Esophagus muscularis mucosa (tissue), 4 donors: ENCODE results near the gene ZNF622. TPM values are rescaled to one million over a fixed set of nuclear protein-coding genes. Genes with fewer than 3 reads are reported as not detected.
A peak's percentile ranks its signal among the peaks of the same experiment; 100 is the strongest.

Source experiments
- DNase-seq: peaks from one replicate; pipeline ENCODE4 v3.0.0-alpha.2; 2017; ENCODE audit errors: extremely low spot score
- H3K27ac ChIP-seq, 4 donors: fragments of 200-600 bp; sonication (generic); replicated peaks in 1 of 4; 1 replicate in 3 of 4; 2 replicates in 1 of 4; pipeline ENCODE4 v1.5.1; 2016 to 2019; ENCODE audit warnings: mild to moderate bottlenecking in 1 of 4
- H3K27me3 ChIP-seq, 4 donors: fragments of 200-600 bp; sonication (generic); one replicate each; pipeline versions ENCODE4 v1.5.1 to v1.6.0; 2016 to 2019
- H3K36me3 ChIP-seq, 4 donors: fragments of 200-600 bp; sonication (generic); one replicate each; pipeline ENCODE4 v1.5.1; 2016 to 2019
- H3K4me1 ChIP-seq, 4 donors: fragments of 200-600 bp; sonication (generic); one replicate each; pipeline ENCODE4 v1.5.1; 2016 to 2019
- H3K4me3 ChIP-seq, 4 donors: fragments of 200-600 bp; sonication (generic); 1 replicate in 2 of 4; 2 replicates in 2 of 4; pipeline ENCODE4 v1.5.1; 2016 to 2019; ENCODE audit warnings: mild to moderate bottlenecking in 4 of 4, moderate library complexity in 1 of 4
- H3K9me3 ChIP-seq, 4 donors: fragments of 200-600 bp; sonication (generic); 1 replicate in 3 of 4; 2 replicates in 1 of 4; pipeline ENCODE4 v1.5.1; 2016 to 2019
- CTCF ChIP-seq, 3 experiments: fragments of 200-600 bp in 2 of 3; fragments of 450-650 bp in 1 of 3; sonication (generic) in 2 of 3; IDR thresholded peaks; one replicate each; pipeline ENCODE4 v1.5.1; 2017 to 2019; ENCODE audit warnings: antibody characterized with exemption in 3 of 3, mild to moderate bottlenecking in 2 of 3, moderate library complexity in 1 of 3
- EP300 ChIP-seq: sonication (generic); formaldehyde crosslinking; IDR thresholded peaks from one replicate; pipeline ENCODE4 v1.6.1; 2017; ENCODE audit warnings: antibody characterized with exemption
- POLR2A ChIP-seq: fragments of 450-650 bp; IDR thresholded peaks from one replicate; pipeline ENCODE4 v1.6.1; 2017; ENCODE audit warnings: antibody characterized with exemption, moderate library complexity, mild to moderate bottlenecking, low read depth
- POLR2AphosphoS5 ChIP-seq, 2 donors: sonication (generic); formaldehyde crosslinking; IDR thresholded peaks; one replicate each; pipeline ENCODE4 v1.6.1; 2017; ENCODE audit warnings: antibody characterized with exemption in 2 of 2
- WGBS: methylation state at CpG from one replicate; pipeline ENCODE4 v1.1.5; 2018; 5-methylcytosine and 5-hydroxymethylcytosine counted together
- intact Hi-C: fragments of 100-400 bp; cut with DNase I; formaldehyde crosslinking; loops from one replicate; pipeline ENCODE4 v1.15.1; 2023
- total RNA-seq, 4 donors: library from RNA; depleted of rRNA; stranded (reverse); fragments of >200 nt; gene quantifications; one replicate each; pipeline versions ENCODE4 v1.1.0 to v1.2.1, GENCODE V29; 2016

The ZNF622 gene
- 10 to 100 TPM; 25.3 to 31.7 (median 28.4) TPM for total RNA-seq

- Histone ChIP-seq H3K27me3 (no peaks in the 10 kb centered on the region), H3K36me3 (peaks cover 13 to 28% (median 26%) of the 10 kb centered on the region in 4 donors), H3K4me1 (peaks cover 54 to 64% (median 59%) of the 10 kb centered on the region in 4 donors), H3K27ac (peak within 1 kb of the TSS; percentile 77 to 88 (median 84)), H3K4me3 (peak within 1 kb of the TSS; percentile 90 to 94 (median 93)), H3K9me3 (no peaks in the 10 kb centered on the region)
- peak; percentile 92 to 93 for TF ChIP-seq POLR2AphosphoS5 (IDR thresholded peaks at IDR 0.05)
- no peak for TF ChIP-seq EP300
- peak; percentile 62 for TF ChIP-seq POLR2A
- DNase-seq = peak; percentile 96
- intact Hi-C loops = no loop called here
- 2% methylated on average over 28 of the region's 75 CpGs for WGBS
Measured at GRCh38 chr5:16465544-16466432, at the start of gene ZNF622. TSS of gene ZNF622 (minus strand) at chr5:16465800. CDS start at chr5:16465665, 135 bp downstream.

GRCh38 chr5:16510098-16510497 is 44.5 kb upstream of the ZNF622 start:
- no peak overlapping the region for H3K4me3 ChIP-seq
- WGBS = 93% methylated on average over 3 of the region's 3 CpGs
- H3K36me3 ChIP-seq = no peaks in the 10 kb centered on the region
- TF ChIP-seq POLR2AphosphoS5 (IDR thresholded peaks at IDR 0.05) (no peak), EP300 (no peak), CTCF (IDR thresholded peaks at IDR 0.05) (no peak)
- H3K27ac ChIP-seq = no peak overlapping the region
- no peaks in the 10 kb centered on the region for H3K9me3 ChIP-seq
- H3K4me1 ChIP-seq = peaks cover 0 to 15% (median 14%) of the 10 kb centered on the region in 4 donors
- DNase-seq = no peak
- intact Hi-C loops = no loop called here
- H3K27me3 ChIP-seq = no peaks in the 10 kb centered on the region

- Histone ChIP-seq H3K4me1 (peaks cover 0 to 15% (median 14%) of the 10 kb centered on the region in 4 donors), H3K27me3 (no peaks in the 10 kb centered on the region), H3K9me3 (no peaks in the 10 kb centered on the region), H3K4me3 (peak overlapping the region in 3 of 4 donors; percentile 10 to 24 (median 20)), H3K27ac (peak overlapping the region in 3 of 4 donors; percentile 7 to 44 (median 42)), H3K36me3 (no peaks in the 10 kb centered on the region)
- no peak for TF ChIP-seq POLR2AphosphoS5 (IDR thresholded peaks at IDR 0.05)
- TF ChIP-seq EP300 = no peak
- no peak for TF ChIP-seq CTCF (IDR thresholded peaks at IDR 0.05)
- no peak for TF ChIP-seq POLR2A
- 51% methylated on average over 15 of the region's 15 CpGs for WGBS
- intact Hi-C loops = no loop called here
- DNase-seq = no peak
Measured at GRCh38 chr5:16508730-16509531, 43.3 kb upstream of the ZNF622 start.

GRCh38 chr5:16507716-16508115 is 42.1 kb upstream of the ZNF622 start:
- no peak for TF ChIP-seq POLR2A
- no peak for TF ChIP-seq POLR2AphosphoS5 (IDR thresholded peaks at IDR 0.05)
- TF ChIP-seq EP300 = no peak
- TF ChIP-seq CTCF (IDR thresholded peaks at IDR 0.05) = no peak
- H3K27ac ChIP-seq = no peak overlapping the region
- H3K9me3 ChIP-seq = no peaks in the 10 kb centered on the region
- H3K36me3 ChIP-seq = no peaks in the 10 kb centered on the region
- DNase-seq = no peak
- intact Hi-C loops = no loop called here
- no peak overlapping the region for H3K4me3 ChIP-seq
- peaks cover 1 to 15% (median 14%) of the 10 kb centered on the region in 4 donors for H3K4me1 ChIP-seq
- H3K27me3 ChIP-seq = no peaks in the 10 kb centered on the region

GRCh38 chr5:16505904-16506303 is 40.3 kb upstream of the ZNF622 start:
- Histone ChIP-seq H3K4me3 (no peak overlapping the region), H3K4me1 (peaks cover 6 to 15% (median 14%) of the 10 kb centered on the region in 4 donors), H3K9me3 (no peaks in the 10 kb centered on the region), H3K27ac (no peak overlapping the region), H3K36me3 (no peaks in the 10 kb centered on the region), H3K27me3 (no peaks in the 10 kb centered on the region)
- intact Hi-C loops = no loop called here
- no peak for DNase-seq
- 87% methylated on average over 6 of the region's 6 CpGs for WGBS
- TF ChIP-seq POLR2A = no peak
- TF ChIP-seq POLR2AphosphoS5 (IDR thresholded peaks at IDR 0.05) = no peak
- no peak for TF ChIP-seq CTCF (IDR thresholded peaks at IDR 0.05)
- no peak for TF ChIP-seq EP300
